ENCODE measurements around the gene MRPS10. TPM values are rescaled to one million over a fixed set of nuclear protein-coding genes. Genes with fewer than 3 reads are reported as not detected.
"Not testable (repeated sequence)": the region's sequence is repeated elsewhere in the genome, so short reads cannot be mapped to it uniquely, and the experiment has no call there.

The MRPS10 gene
- total RNA-seq, 4 donors from 2014 or later: 27.8 to 38.8 (median 29.3) TPM

DNA sequence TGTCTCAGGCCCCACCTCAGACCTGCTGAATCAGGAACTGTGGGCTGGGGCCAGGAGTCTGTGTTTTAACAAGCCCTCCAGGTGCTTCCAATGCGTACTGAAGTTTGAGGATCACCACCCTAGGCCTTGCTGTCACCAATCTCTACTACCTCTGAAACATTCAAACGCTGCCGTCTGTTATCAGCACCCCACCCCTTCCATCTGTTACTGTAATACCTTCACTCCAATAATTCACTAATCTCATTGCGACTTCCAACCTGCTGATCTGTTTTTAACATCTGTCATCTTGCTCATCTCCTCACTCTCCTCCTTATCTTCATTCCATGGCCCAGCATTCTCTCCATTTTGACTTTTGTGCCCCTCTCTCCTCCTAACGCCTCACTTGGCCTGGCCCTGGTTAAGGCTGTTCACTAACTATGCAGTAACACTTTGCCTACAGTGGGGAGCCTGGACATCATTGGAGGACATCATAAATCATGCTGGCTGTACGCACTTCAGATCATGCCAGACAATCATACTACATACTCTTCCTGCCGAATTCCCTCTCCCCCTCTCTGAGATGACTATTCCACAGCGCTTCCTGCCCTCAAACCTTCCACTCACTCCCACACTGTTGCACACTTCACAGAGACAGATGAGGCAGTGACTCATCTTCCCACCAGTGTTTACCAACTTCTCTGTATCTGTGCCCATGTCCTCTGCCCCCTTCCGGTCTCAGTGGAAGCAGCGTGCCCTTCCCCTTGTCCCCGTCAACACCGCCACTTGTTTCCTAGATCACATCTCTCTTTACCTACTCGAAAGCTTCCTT lies 19.9 kb downstream of the MRPS10 start:
- intact Hi-C loops (cut with DNase I): no loop called here

GRCh38 chr6:42195415-42195814 lies 22.2 kb downstream of the MRPS10 start:
- intact Hi-C loops (cut with DNase I): no loop called here
- WGBS: 89% methylated on average over 4 of the region's 4 CpGs
- Histone ChIP-seq H3K27ac (replicated peaks in 1 of 4) (no peak overlapping the region), H3K36me3 (no peaks in the 10 kb centered on the region), H3K4me3 (no peak overlapping the region), H3K9me3 (peaks cover 0 to 3% (median 0%) of the 10 kb centered on the region in 4 donors), H3K4me1 (peaks cover 2 to 15% (median 10%) of the 10 kb centered on the region in 4 donors), H3K27me3 (no peaks in the 10 kb centered on the region)
- DNase-seq (ENCODE audit: extremely low spot score): no peak
- TF ChIP-seq POLR2A (IDR thresholded peaks at IDR 0.05; ENCODE audit: low read depth): no peak
- no peak for TF ChIP-seq POLR2AphosphoS5 (IDR thresholded peaks at IDR 0.05)
- TF ChIP-seq EP300 (IDR thresholded peaks at IDR 0.05): no peak
- no peak for TF ChIP-seq CTCF (IDR thresholded peaks at IDR 0.05)

More for the DNA sequence above, 19.9 kb downstream of the MRPS10 start:
- H3K4me3 ChIP-seq: no peak overlapping the region
- DNase-seq (ENCODE audit: extremely low spot score): no peak
- peaks cover 0 to 3% (median 0%) of the 10 kb centered on the region in 4 donors for H3K9me3 ChIP-seq
- peaks cover 0 to 3% (median 1%) of the 10 kb centered on the region in 4 donors for H3K36me3 ChIP-seq
- WGBS: 62% methylated on average over 13 of the region's 13 CpGs
- peaks cover 5 to 34% (median 19%) of the 10 kb centered on the region in 4 donors for H3K4me1 ChIP-seq
- TF ChIP-seq POLR2A (IDR thresholded peaks at IDR 0.05; ENCODE audit: low read depth): no peak
- TF ChIP-seq POLR2AphosphoS5 (IDR thresholded peaks at IDR 0.05): no peak
- no peak for TF ChIP-seq CTCF (IDR thresholded peaks at IDR 0.05)
- no peak for TF ChIP-seq EP300 (IDR thresholded peaks at IDR 0.05)
- no peak overlapping the region for H3K27ac ChIP-seq (replicated peaks in 1 of 4)
- H3K27me3 ChIP-seq: no peaks in the 10 kb centered on the region

DNA sequence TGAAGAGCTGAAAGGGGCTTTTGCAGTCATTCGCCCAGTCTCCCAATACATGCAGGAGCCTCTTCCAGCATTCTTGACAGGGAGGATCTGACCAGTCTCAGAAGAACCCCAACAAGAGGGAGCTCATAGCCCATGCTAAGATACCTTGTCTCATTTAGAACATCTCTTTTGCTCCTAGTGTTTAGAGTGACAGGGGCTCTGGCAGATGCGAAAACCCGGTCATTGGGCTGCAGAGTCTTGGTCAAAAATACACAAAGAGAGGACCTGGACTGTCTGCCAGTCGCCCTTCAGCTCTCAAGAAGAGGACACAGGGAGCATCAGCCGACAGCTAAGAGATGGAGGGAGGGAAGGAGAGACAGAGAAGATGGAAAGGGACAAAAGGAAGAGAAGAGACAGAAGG lies 23.6 kb downstream of the MRPS10 start:
- TF ChIP-seq CTCF (IDR thresholded peaks at IDR 0.05): no peak
- no peak for TF ChIP-seq EP300 (IDR thresholded peaks at IDR 0.05)
- TF ChIP-seq POLR2A (IDR thresholded peaks at IDR 0.05; ENCODE audit: low read depth): no peak
- TF ChIP-seq POLR2AphosphoS5 (IDR thresholded peaks at IDR 0.05): no peak
- WGBS: 97% methylated on average over 5 of the region's 5 CpGs
- Histone ChIP-seq H3K27ac (replicated peaks in 1 of 4) (no peak overlapping the region), H3K4me1 (peaks cover 0 to 1% (median 0%) of the 10 kb centered on the region in 4 donors), H3K9me3 (no peaks in the 10 kb centered on the region), H3K36me3 (no peaks in the 10 kb centered on the region), H3K27me3 (no peaks in the 10 kb centered on the region), H3K4me3 (no peak overlapping the region)
- DNase-seq (ENCODE audit: extremely low spot score): no peak
- intact Hi-C loops (cut with DNase I): no loop called here

DNA sequence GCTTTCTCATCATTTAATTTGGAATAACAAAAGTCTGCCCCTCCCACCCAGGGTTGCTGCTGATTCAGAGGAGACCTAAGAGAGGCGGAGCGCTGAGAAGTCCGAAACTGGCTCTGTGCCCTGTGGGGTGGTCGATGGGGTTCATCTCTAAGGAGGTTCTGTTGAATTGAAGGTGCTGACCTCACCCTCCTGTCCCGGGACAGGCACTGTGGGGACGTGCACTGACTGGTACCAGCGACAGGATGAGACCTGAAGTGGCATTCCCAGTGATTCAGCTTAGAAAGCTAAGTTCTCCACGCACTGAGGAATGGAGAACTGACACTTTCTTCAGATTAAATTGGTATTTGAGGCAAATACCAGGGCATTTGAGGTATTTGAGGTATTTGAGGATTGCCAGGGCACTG lies 24.2 kb downstream of the MRPS10 start:
- no peaks in the 10 kb centered on the region for H3K36me3 ChIP-seq
- H3K4me1 ChIP-seq: no peaks in the 10 kb centered on the region
- intact Hi-C loops (cut with DNase I): no loop called here
- H3K9me3 ChIP-seq: no peaks in the 10 kb centered on the region
- 76% methylated on average over 8 of the region's 8 CpGs for WGBS
- H3K4me3 ChIP-seq: no peak overlapping the region
- H3K27me3 ChIP-seq: no peaks in the 10 kb centered on the region
- no peak overlapping the region for H3K27ac ChIP-seq (replicated peaks in 1 of 4)
- DNase-seq (ENCODE audit: extremely low spot score): no peak
- no peak for TF ChIP-seq CTCF (IDR thresholded peaks at IDR 0.05)
- no peak for TF ChIP-seq POLR2A (IDR thresholded peaks at IDR 0.05; ENCODE audit: low read depth)
- no peak for TF ChIP-seq EP300 (IDR thresholded peaks at IDR 0.05)
- TF ChIP-seq POLR2AphosphoS5 (IDR thresholded peaks at IDR 0.05): no peak

- WGBS: 98% methylated on average over 5 of the region's 5 CpGs
- not testable (repeated sequence) for DNase-seq (ENCODE audit: extremely low spot score)
These were observed 25.3 kb downstream of the MRPS10 start for GRCh38 chr6:42192385-42192784.

More at GRCh38 chr6:42192385-42192784, 25.3 kb downstream of the MRPS10 start:
- H3K36me3 ChIP-seq; H3K4me1 ChIP-seq; H3K4me3 ChIP-seq; intact Hi-C loops (cut with DNase I); H3K27me3 ChIP-seq; H3K27ac ChIP-seq (replicated peaks in 1 of 4); H3K9me3 ChIP-seq: not testable (repeated sequence)

Measured in esophagus muscularis mucosa (tissue), 4 donors.